H1 (cell line): ENCODE results near the gene SEMA4D. TPM values are rescaled to one million over a fixed set of nuclear protein-coding genes. Genes with fewer than 3 reads are reported as not detected.

ENCODE experiments used
- GABPA ChIP-seq: IDR thresholded peaks from 2 replicates; pipeline ENCODE4 v1.6.1; 2011; ENCODE audit warnings: mild to moderate bottlenecking, low read length, moderate library complexity, borderline replicate concordance; ENCODE audit not compliant: insufficient read depth
- PHF8 ChIP-seq: fragments of 200-600 bp; sonication (generic); conservative IDR thresholded peaks from 2 replicates; pipeline ENCODE4 v1.7.1; 2012; ENCODE audit warnings: low read depth, mild to moderate bottlenecking, inconsistent platforms, low read length, moderate library complexity
- RNF2 ChIP-seq: fragments of 200-900, 300-1000 bp; sonication (generic); IDR thresholded peaks from 2 replicates; pipeline ENCODE4 v1.7.1; 2016; ENCODE audit warnings: borderline replicate concordance, low read depth, mild to moderate bottlenecking, antibody characterized with exemption, low read length; ENCODE audit not compliant: poor library complexity, severe bottlenecking; ENCODE audit errors: missing control alignments
- SP1 ChIP-seq: IDR thresholded peaks from 2 replicates; pipeline ENCODE4 v1.6.1; 2011; ENCODE audit warnings: low read depth, low read length
- TCF12 ChIP-seq: IDR thresholded peaks from 2 replicates; pipeline ENCODE4 v1.6.1; 2011; ENCODE audit warnings: low read depth, mild to moderate bottlenecking, low read length
- polyA plus RNA-seq, 7 experiments: library from polyadenylated mRNA; depleted of rRNA in 3 of 7; stranded (reverse) in 5 of 7; unstranded in 2 of 7; fragments of >200 nt in 5 of 7; fragments of 200-250 nt in 2 of 7; gene quantifications; 1 replicate in 5 of 7; 2 replicates in 1 of 7; 4 replicates in 1 of 7; pipeline versions ENCODE4 v1.2.1 to v1.2.3, GENCODE V29; 2011 to 2013; ENCODE audit warnings: missing spikeins in 2 of 7, mixed read lengths in 2 of 7
- total RNA-seq: library from RNA; stranded (reverse); fragmentation: NEBNext Ultra II Directional; extraction: Animal tissue kit (Norgen Biotek cat#: 25700); gene quantifications from 2 replicates; pipeline ENCODE4 v1.2.1, GENCODE V29; 2021

The SEMA4D gene
- total and polyA plus RNA-seq, 2 of the 8 experiments (the other 6 are each of a cell fraction or from before 2014, with no cell fraction given) = 21.0 to 70.4 TPM

DNA sequence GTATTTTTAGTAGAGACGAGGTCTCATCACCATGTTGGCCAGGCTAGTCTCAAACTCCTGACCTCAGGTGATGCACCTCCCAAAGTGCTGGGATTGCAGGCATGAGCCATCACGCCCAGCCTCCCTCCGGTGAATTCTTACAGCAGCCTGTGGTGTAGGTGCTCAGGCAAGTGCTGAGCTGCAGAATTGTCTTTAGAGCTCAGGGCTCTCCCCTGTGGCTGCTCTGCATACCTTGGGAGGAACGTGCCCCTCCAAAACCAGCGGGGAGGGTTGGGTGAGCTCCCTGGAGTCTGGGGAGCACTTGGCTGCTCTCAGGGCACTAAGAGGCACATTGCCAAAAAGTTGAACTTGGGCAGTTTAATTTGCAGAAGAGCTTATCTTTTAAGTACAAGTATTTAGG, 150.3 kb downstream of the SEMA4D start (continued):
- TF ChIP-seq SP1 = no peak
- TF ChIP-seq PHF8 = no peak
- TF ChIP-seq GABPA = no peak
- TF ChIP-seq TCF12 = no peak
- TF ChIP-seq RNF2 = no peak
